Measurements from ENCODE around the gene POLRMT. TPM values are rescaled to one million over a fixed set of nuclear protein-coding genes. Genes with fewer than 3 reads are reported as not detected.

POLRMT gene
- total RNA-seq, 6 experiments from 2014 or later: 25.9 to 42.9 (median 33.3) TPM

- TF ChIP-seq CTCF (IDR thresholded peaks at IDR 0.05): no peak
- TF ChIP-seq POLR2A (IDR thresholded peaks at IDR 0.05): no peak
- no peaks in the 10 kb centered on the region for H3K4me1 ChIP-seq
- no peak overlapping the region for H3K4me3 ChIP-seq
- intact Hi-C loops (cut with DNase I): no loop called here
- H3K27ac ChIP-seq: no peak overlapping the region
- DNase-seq (peak in 2 of 3 donors; percentile 36 to 42), ATAC-seq (no peak)
- H3K27me3 ChIP-seq: no peaks in the 10 kb centered on the region
- no peaks in the 10 kb centered on the region for H3K9me3 ChIP-seq
- H3K36me3 ChIP-seq: no peaks in the 10 kb centered on the region
- 92% methylated on average over 8 of the region's 33 CpGs for WGBS (ENCODE audit: insufficient coverage, low coverage, low lambda C conversion rate, missing lambda C conversion rate)
Measured at GRCh38 chr19:612941-613340, 20.4 kb downstream of the POLRMT start.

GRCh38 chr19:611481-611868 lies 21.9 kb downstream of the POLRMT start:
- H3K27me3 ChIP-seq: no peaks in the 10 kb centered on the region
- intact Hi-C loops (cut with DNase I): no loop called here

GRCh38 chr19:610801-611480 lies 22.4 kb downstream of the POLRMT start:
- Histone ChIP-seq H3K4me3 (no peak overlapping the region), H3K27me3 (no peaks in the 10 kb centered on the region), H3K9me3 (no peaks in the 10 kb centered on the region), H3K36me3 (no peaks in the 10 kb centered on the region), H3K27ac (no peak overlapping the region), H3K4me1 (no peaks in the 10 kb centered on the region)
- TF ChIP-seq POLR2A (IDR thresholded peaks at IDR 0.05) (no peak), CTCF (IDR thresholded peaks at IDR 0.05) (no peak)
- intact Hi-C loops (cut with DNase I): no loop called here
- 46% methylated on average over 9 of the region's 36 CpGs for WGBS (ENCODE audit: insufficient coverage, low coverage, low lambda C conversion rate, missing lambda C conversion rate)
- ATAC-seq (peak; percentile 13 to 50 (median 38)), DNase-seq (peak in 1 of 3 donors; percentile 36)

More at GRCh38 chr19:611481-611868, 21.9 kb downstream of the POLRMT start:
- Histone ChIP-seq H3K4me1 (no peaks in the 10 kb centered on the region), H3K27ac (no peak overlapping the region), H3K36me3 (no peaks in the 10 kb centered on the region), H3K4me3 (no peak overlapping the region), H3K9me3 (no peaks in the 10 kb centered on the region)
- TF ChIP-seq POLR2A (IDR thresholded peaks at IDR 0.05) (no peak), CTCF (IDR thresholded peaks at IDR 0.05) (no peak)
- no peak for DNase-seq
- ATAC-seq: no peak
- WGBS (ENCODE audit: insufficient coverage, low coverage, low lambda C conversion rate, missing lambda C conversion rate): 48% methylated on average over 8 of the region's 13 CpGs

- TF ChIP-seq POLR2A (IDR thresholded peaks at IDR 0.05) (no peak), CTCF (IDR thresholded peaks at IDR 0.05) (no peak)
- ATAC-seq: peak in 1 of 4 donors; percentile 5
- H3K9me3 ChIP-seq: no peaks in the 10 kb centered on the region
- H3K27me3 ChIP-seq: no peaks in the 10 kb centered on the region
- DNase-seq: peak in 1 of 3 donors; percentile 43
- intact Hi-C loops (cut with DNase I): no loop called here
- 20% methylated on average over 1 of the region's 38 CpGs for WGBS (ENCODE audit: insufficient coverage, low coverage, low lambda C conversion rate, missing lambda C conversion rate)
- H3K27ac ChIP-seq: no peak overlapping the region
- no peaks in the 10 kb centered on the region for H3K36me3 ChIP-seq
- no peak overlapping the region for H3K4me3 ChIP-seq
- H3K4me1 ChIP-seq: no peaks in the 10 kb centered on the region
Measured at GRCh38 chr19:610071-610800, 23.1 kb downstream of the POLRMT start.

All from right lobe of liver (tissue), 6 donors.